K562 (cell line): ENCODE results near the gene JADE2. TPM values are rescaled to one million over a fixed set of nuclear protein-coding genes. Genes with fewer than 3 reads are reported as not detected.
A peak's percentile ranks its signal among the peaks of the same experiment; 100 is the strongest.

Source experiments
- CREB1 ChIP-seq, 2 experiments: sonication (generic) in 1 of 2; formaldehyde crosslinking in 1 of 2; IDR thresholded peaks; 2 replicates each; pipeline versions ENCODE4 v1.6.1 to v1.8.0; 2012 to 2022; ENCODE audit warnings: inconsistent platforms in 1 of 2, mild to moderate bottlenecking in 1 of 2, missing genetic modification reagents in 1 of 2, moderate library complexity in 1 of 2
- E4F1 ChIP-seq: fragments of 250-450 bp; sonication (Bioruptor Pico); IDR thresholded peaks from 2 replicates; pipeline ENCODE4 v1.5.0; 2021; ENCODE audit warnings: mild to moderate bottlenecking, borderline replicate concordance
- ETS2 ChIP-seq: IDR thresholded peaks from 2 replicates; pipeline ENCODE4 v1.6.1; 2016; ENCODE audit warnings: borderline replicate concordance, missing genetic modification characterization, mild to moderate bottlenecking, moderate library complexity, missing compliant biosample characterization; ENCODE audit not compliant: poor library complexity, severe bottlenecking
- ILF3 ChIP-seq: fragments of 450-650 bp; IDR thresholded peaks from 2 replicates; pipeline ENCODE4 v1.6.1; 2018; ENCODE audit warnings: antibody characterized with exemption, mild to moderate bottlenecking, moderate library complexity, borderline replicate concordance
- IRF1 ChIP-seq: sonication (generic); formaldehyde crosslinking; IDR thresholded peaks from 2 replicates; pipeline ENCODE4 v1.8.0; 2022; ENCODE audit warnings: missing genetic modification reagents, mild to moderate bottlenecking, borderline replicate concordance
- KDM4B ChIP-seq, 2 experiments: fragments of 450-650 bp in 1 of 2; sonication (generic) in 1 of 2; IDR thresholded peaks; 2 replicates each; pipeline ENCODE4 v1.6.1; 2016 to 2017; ENCODE audit warnings: borderline replicate concordance in 2 of 2, antibody characterized with exemption in 1 of 2, low read depth in 1 of 2, mild to moderate bottlenecking in 1 of 2
- POLR2AphosphoS2 ChIP-seq: IDR thresholded peaks from 2 replicates; pipeline ENCODE4 v1.6.1; 2012; ENCODE audit warnings: low read length, improper control_type of control experiment
- SAFB ChIP-seq: fragments of 200-400 bp; formaldehyde crosslinking; IDR thresholded peaks from 2 replicates; pipeline ENCODE4 v1.6.1; 2017; ENCODE audit warnings: low read depth, low read length, borderline replicate concordance
- SMAD3 ChIP-seq: fragments of 450-650 bp; formaldehyde crosslinking; conservative IDR thresholded peaks from 2 replicates; pipeline ENCODE4 v1.4.0; 2020; ENCODE audit warnings: mild to moderate bottlenecking
- UBTF ChIP-seq, 2 experiments: IDR thresholded peaks; 2 replicates each; pipeline ENCODE4 v1.6.1; 2012; ENCODE audit warnings: improper control_type of control experiment in 2 of 2, low read depth in 2 of 2, low read length in 2 of 2, borderline replicate concordance in 1 of 2
- ZBED1 ChIP-seq: IDR thresholded peaks from 2 replicates; pipeline ENCODE4 v1.6.1; 2014
- ZNF133 ChIP-seq: fragments of 250-450 bp; sonication (Bioruptor Pico); IDR thresholded peaks from 2 replicates; pipeline ENCODE4 v1.4.0; 2020; ENCODE audit warnings: mild to moderate bottlenecking
- ZNF232 ChIP-seq: sonication (generic); formaldehyde crosslinking; IDR thresholded peaks from 2 replicates; pipeline ENCODE4 v1.8.0; 2022; ENCODE audit warnings: mild to moderate bottlenecking, missing genetic modification reagents
- polyA plus RNA-seq, 8 experiments: library from polyadenylated mRNA; depleted of rRNA in 4 of 8; stranded (reverse) in 5 of 8; unstranded in 3 of 8; fragments of >200 nt; fragmentation: Nextera tagmentation in 2 of 8; fragmentation: Illumina TruSeq in 1 of 8; extraction: Ambion mirVana in 2 of 8; extraction: Trizol in 1 of 8; gene quantifications; 2 replicates each; pipeline versions ENCODE4 v1.2.1 to v1.2.3, GENCODE V29; 2011 to 2014; ENCODE audit warnings: inconsistent platforms in 1 of 8, missing spikeins in 1 of 8
- total RNA-seq, 7 experiments: library from RNA; depleted of rRNA in 6 of 7; stranded (reverse); fragments of >200 nt in 6 of 7; fragmentation: Illumina TruSeq in 2 of 7; extraction: Trizol in 2 of 7; gene quantifications; 2 replicates each; pipeline versions ENCODE4 v1.2.1 to v1.2.3, GENCODE V29; 2011 to 2021; ENCODE audit warnings: low replicate concordance in 1 of 7

The JADE2 gene
- total and polyA plus RNA-seq, 9 of the 15 experiments (the other 6 are each of a cell fraction or from before 2014, with no cell fraction given) = 0.50 to 23.3 (median 9.1) TPM

GRCh38 chr5:134524826-134525682 is at the start of gene JADE2 (continued):
- no peak for TF ChIP-seq UBTF (IDR thresholded peaks at IDR 0.05; ENCODE audit: borderline replicate concordance in 1 of 2, low read depth in 2 of 2, low read length in 2 of 2)
- no peak for TF ChIP-seq POLR2AphosphoS2
- no peak for TF ChIP-seq SMAD3
- TF ChIP-seq IRF1 (CRISPR knock-in tag) = no peak
- TF ChIP-seq CREB1 (IDR thresholded peaks at IDR 0.05) = peak; percentile 73
- TF ChIP-seq CREB1 (CRISPR knock-in tag; IDR thresholded peaks at IDR 0.05) = no peak
- no peak for TF ChIP-seq E4F1
- no peak for TF ChIP-seq SAFB
- no peak for TF ChIP-seq ZNF232 (CRISPR knock-in tag)
- no peak for TF ChIP-seq KDM4B (IDR thresholded peaks at IDR 0.05; ENCODE audit: borderline replicate concordance in 2 of 2, low read depth in 1 of 2)
- TF ChIP-seq ILF3 = no peak
- TF ChIP-seq ZNF133 (CRISPR knock-in tag) = no peak
- no peak for TF ChIP-seq ETS2 (tag)
- TF ChIP-seq ZBED1 = no peak
